SIG-M5 (cell line): Measurements from ENCODE around the gene AXIN1.
"Not testable (repeated sequence)": the region's sequence is repeated elsewhere in the genome, so short reads cannot be mapped to it uniquely, and the experiment has no call there.

Experiments used
- DNase-seq: peaks from one replicate; lab custom pipeline; 2025; lab: John Stamatoyannopoulos, UW

Gene AXIN1

GRCh38 chr16:266258-267164, 86.0 kb downstream of the AXIN1 start:
- DNase-seq, result no peak

- no peak for DNase-seq
These were observed 86.8 kb downstream of the AXIN1 start for GRCh38 chr16:265711-266110.

GRCh38 chr16:265002-265529, 87.5 kb downstream of the AXIN1 start:
- DNase-seq, result no peak

GRCh38 chr16:264440-264951, 88.0 kb downstream of the AXIN1 start:
- DNase-seq, result no peak

- DNase-seq, result no peak
These were observed 88.6 kb downstream of the AXIN1 start for GRCh38 chr16:263944-264343.

GRCh38 chr16:263182-263774, 89.2 kb downstream of the AXIN1 start:
- no peak for DNase-seq

- DNase-seq, result no peak
These were observed 90.3 kb downstream of the AXIN1 start for GRCh38 chr16:262121-262745.

- no peak for DNase-seq
These were observed 91.4 kb downstream of the AXIN1 start for GRCh38 chr16:261031-261691.

- DNase-seq, result no peak
These were observed 92.2 kb downstream of the AXIN1 start for GRCh38 chr16:260326-260725.

- no peak for DNase-seq
These were observed 92.7 kb downstream of the AXIN1 start for GRCh38 chr16:259814-260253.

GRCh38 chr16:259226-259625, 93.3 kb downstream of the AXIN1 start:
- DNase-seq, result no peak

- not testable (repeated sequence) for DNase-seq
These were observed 94.4 kb downstream of the AXIN1 start for GRCh38 chr16:258091-258490.

GRCh38 chr16:255183-255582, 97.3 kb downstream of the AXIN1 start:
- no peak for DNase-seq

GRCh38 chr16:254461-254860, 98.1 kb downstream of the AXIN1 start:
- no peak for DNase-seq

GRCh38 chr16:253833-254232, 98.7 kb downstream of the AXIN1 start:
- DNase-seq, result no peak

- no peak for DNase-seq
These were observed 99.9 kb downstream of the AXIN1 start for GRCh38 chr16:252366-253337.

- DNase-seq, result no peak
These were observed 103.1 kb downstream of the AXIN1 start for GRCh38 chr16:249431-249830.

- DNase-seq, result no peak
These were observed 105.5 kb downstream of the AXIN1 start for GRCh38 chr16:247027-247426.

- no peak for DNase-seq
These were observed 107.4 kb downstream of the AXIN1 start for GRCh38 chr16:245105-245504.

- DNase-seq, result no peak
These were observed 109.2 kb downstream of the AXIN1 start for GRCh38 chr16:243348-243747.

GRCh38 chr16:242281-242680, 110.2 kb downstream of the AXIN1 start:
- no peak for DNase-seq
